Ishikawa (cell line): Measurements from ENCODE around the gene TTC6.

Experiments
- EGR1 ChIP-seq: IDR thresholded peaks from 2 replicates; pipeline ENCODE4 v1.6.1; 2012
- RAD21 ChIP-seq: IDR thresholded peaks from 2 replicates; pipeline ENCODE4 v1.6.1; 2012; ENCODE audit warnings: low read depth
- TCF12 ChIP-seq: IDR thresholded peaks from 2 replicates; pipeline ENCODE4 v1.6.1; 2012; ENCODE audit warnings: low read depth
- TEAD4 ChIP-seq: IDR thresholded peaks from 2 replicates; pipeline ENCODE4 v1.6.1; 2012

DNA sequence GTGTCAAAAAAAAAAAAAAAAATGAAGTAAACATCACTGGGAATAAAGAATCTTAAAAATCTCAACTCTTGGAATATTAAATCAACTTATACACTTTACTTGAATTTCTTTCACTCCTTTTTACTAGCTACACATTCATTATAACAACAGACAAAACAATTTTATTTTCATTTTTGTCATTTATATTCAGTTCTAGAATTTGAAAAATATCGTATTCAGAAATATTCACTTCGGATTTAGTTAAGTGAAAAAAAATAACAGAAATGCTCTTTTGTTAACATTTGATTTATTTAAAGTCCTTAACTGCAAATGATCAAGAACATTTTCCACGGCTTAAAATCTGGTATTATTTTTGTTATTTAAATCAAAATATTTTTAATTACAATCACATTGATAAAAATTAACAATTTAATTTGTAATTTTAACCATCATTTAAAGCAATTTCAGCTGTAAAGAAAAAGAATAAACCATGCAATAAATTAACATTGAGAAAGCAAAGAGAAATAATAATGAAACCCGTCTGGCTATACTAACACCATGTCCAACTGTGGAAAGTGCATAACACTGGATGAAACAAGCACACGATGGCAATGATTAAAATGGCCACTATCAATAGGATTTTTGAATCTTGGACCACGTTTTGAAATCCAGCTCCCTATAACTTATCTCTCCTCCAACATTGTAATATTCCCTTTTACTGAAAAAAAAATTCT, 5.6 kb upstream of the TTC6 start:
- no peak for TF ChIP-seq TEAD4
- no peak for TF ChIP-seq TCF12
- no peak for TF ChIP-seq EGR1
- no peak for TF ChIP-seq RAD21
